H54 (cell line): ENCODE data around the gene PFDN2.

Experiments used
- DNase-seq: peaks from one replicate; pipeline ENCODE4 v3.0.0; 2011; ENCODE audit warnings: low spot score, mixed read lengths; ENCODE audit not compliant: insufficient read length
- FAIRE-seq: peaks from 3 replicates; lab custom pipeline; 2011; peaks lifted over from hg19 to GRCh38; lab: Jason Lieb, UNC
- POLR2A ChIP-seq: IDR thresholded peaks from 2 replicates; pipeline ENCODE4 v1.6.1; 2011; ENCODE audit warnings: low read depth, mild to moderate bottlenecking, low read length

The PFDN2 gene

DNA sequence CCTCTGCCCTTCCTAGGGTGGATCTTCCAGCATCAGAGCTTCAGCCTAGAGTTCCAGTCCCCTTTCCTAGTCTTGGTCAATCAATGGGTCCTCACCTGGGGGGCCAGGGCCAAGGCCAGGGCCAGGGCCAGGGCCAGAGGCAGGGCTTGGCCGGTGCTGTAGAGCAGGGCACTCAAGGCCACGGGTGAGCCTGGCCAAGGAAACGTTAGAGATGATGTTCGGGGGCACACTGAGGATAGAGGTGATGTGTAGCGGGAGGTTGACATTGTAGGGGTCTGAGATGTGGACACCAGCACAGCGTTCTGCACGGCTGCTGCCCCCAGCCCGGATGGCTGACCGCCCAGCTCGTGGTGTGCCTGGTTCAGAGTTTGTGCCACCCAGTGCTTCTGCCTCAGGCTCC lies 66.6 kb downstream of the PFDN2 start:
- FAIRE-seq (no peak), DNase-seq (no peak)
- TF ChIP-seq POLR2A, result no peak
